ENCODE results near the gene CYSRT1.

DNA sequence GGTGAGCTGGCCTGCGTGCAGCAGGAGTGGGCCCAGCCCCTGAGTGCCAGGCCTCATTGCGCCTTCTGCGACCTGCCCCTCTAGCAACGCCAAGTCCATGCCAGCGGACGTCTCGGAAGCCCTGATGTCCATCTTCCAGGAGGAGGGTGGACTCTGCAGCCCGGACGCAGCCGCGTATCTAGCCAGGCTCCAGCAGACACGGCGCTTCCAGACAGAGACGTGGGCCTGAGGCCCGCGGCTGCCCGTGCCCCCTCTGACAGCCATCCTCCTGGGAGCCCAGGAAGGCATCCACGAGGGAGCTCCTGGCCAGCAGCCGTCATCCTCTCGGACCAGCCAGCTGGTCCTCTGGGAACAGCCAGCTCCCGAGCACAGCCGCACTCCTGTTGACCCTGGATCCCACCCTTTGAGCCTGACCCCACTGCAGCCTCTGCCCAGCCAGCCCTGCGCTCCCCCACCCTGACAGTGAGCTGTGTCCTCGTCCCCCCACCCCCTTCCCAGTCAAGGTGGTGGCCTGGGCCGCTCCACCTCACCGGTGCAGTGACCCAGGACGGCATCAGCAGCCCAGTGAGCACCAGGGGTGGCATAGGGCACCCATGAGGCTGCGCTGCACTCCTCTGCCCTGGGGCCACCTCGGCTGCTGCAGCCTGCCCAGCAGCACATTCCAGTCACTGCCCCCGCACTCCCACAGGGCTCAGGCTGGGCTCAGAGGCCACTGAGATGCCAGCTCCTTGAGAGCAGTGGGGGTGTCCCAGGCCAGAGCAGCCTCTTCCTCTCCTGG lies 8.6 kb upstream of the CYSRT1 start:
- TF ChIP-seq RAD21 (IDR thresholded peaks at IDR 0.05; ENCODE audit: low read depth) (no peak), NFIC (IDR thresholded peaks at IDR 0.05) (no peak), EGR1 (IDR thresholded peaks at IDR 0.05) (no peak), ZBTB7A (IDR thresholded peaks at IDR 0.05; ENCODE audit: low read depth) (no peak), CREB1 (IDR thresholded peaks at IDR 0.05; ENCODE audit: low read depth) (no peak), EP300 (IDR thresholded peaks at IDR 0.05; ENCODE audit: borderline replicate concordance) (no peak), TCF12 (IDR thresholded peaks at IDR 0.05; ENCODE audit: low read depth) (no peak), YY1 (IDR thresholded peaks at IDR 0.05; ENCODE audit: low read depth) (no peak), TAF1 (IDR thresholded peaks at IDR 0.05; ENCODE audit: low read depth) (no peak), TEAD4 (IDR thresholded peaks at IDR 0.05) (no peak), CEBPB (IDR thresholded peaks at IDR 0.05) (no peak)
- TF ChIP-seq, protein P1, sequence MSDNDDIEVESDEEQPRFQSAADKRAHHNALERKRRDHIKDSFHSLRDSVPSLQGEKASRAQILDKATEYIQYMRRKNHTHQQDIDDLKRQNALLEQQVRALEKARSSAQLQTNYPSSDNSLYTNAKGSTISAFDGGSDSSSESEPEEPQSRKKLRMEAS (IDR thresholded peaks at IDR 0.05) = no peak
- TF ChIP-seq, protein P2, sequence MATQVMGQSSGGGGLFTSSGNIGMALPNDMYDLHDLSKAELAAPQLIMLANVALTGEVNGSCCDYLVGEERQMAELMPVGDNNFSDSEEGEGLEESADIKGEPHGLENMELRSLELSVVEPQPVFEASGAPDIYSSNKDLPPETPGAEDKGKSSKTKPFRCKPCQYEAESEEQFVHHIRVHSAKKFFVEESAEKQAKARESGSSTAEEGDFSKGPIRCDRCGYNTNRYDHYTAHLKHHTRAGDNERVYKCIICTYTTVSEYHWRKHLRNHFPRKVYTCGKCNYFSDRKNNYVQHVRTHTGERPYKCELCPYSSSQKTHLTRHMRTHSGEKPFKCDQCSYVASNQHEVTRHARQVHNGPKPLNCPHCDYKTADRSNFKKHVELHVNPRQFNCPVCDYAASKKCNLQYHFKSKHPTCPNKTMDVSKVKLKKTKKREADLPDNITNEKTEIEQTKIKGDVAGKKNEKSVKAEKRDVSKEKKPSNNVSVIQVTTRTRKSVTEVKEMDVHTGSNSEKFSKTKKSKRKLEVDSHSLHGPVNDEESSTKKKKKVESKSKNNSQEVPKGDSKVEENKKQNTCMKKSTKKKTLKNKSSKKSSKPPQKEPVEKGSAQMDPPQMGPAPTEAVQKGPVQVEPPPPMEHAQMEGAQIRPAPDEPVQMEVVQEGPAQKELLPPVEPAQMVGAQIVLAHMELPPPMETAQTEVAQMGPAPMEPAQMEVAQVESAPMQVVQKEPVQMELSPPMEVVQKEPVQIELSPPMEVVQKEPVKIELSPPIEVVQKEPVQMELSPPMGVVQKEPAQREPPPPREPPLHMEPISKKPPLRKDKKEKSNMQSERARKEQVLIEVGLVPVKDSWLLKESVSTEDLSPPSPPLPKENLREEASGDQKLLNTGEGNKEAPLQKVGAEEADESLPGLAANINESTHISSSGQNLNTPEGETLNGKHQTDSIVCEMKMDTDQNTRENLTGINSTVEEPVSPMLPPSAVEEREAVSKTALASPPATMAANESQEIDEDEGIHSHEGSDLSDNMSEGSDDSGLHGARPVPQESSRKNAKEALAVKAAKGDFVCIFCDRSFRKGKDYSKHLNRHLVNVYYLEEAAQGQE (IDR thresholded peaks at IDR 0.05; ENCODE audit: low read depth) = no peak
- TF ChIP-seq, protein P3, sequence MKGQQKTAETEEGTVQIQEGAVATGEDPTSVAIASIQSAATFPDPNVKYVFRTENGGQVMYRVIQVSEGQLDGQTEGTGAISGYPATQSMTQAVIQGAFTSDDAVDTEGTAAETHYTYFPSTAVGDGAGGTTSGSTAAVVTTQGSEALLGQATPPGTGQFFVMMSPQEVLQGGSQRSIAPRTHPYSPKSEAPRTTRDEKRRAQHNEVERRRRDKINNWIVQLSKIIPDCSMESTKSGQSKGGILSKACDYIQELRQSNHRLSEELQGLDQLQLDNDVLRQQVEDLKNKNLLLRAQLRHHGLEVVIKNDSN (IDR thresholded peaks at IDR 0.05) = no peak
